GM18867 (cell line): ENCODE data around the gene RPS6KA3.
A peak's percentile ranks its signal among the peaks of the same experiment; 100 is the strongest.
"Not testable (repeated sequence)": the region's sequence is repeated elsewhere in the genome, so short reads cannot be mapped to it uniquely, and the experiment has no call there.

Source experiments
- ATAC-seq: cut with Tn5 transposase; IDR thresholded peaks from one replicate; pipeline ENCODE4 v1.9.1; 2021; ENCODE audit warnings: mild to moderate bottlenecking, moderate library complexity; ENCODE audit not compliant: unreplicated experiment

Gene RPS6KA3

DNA sequence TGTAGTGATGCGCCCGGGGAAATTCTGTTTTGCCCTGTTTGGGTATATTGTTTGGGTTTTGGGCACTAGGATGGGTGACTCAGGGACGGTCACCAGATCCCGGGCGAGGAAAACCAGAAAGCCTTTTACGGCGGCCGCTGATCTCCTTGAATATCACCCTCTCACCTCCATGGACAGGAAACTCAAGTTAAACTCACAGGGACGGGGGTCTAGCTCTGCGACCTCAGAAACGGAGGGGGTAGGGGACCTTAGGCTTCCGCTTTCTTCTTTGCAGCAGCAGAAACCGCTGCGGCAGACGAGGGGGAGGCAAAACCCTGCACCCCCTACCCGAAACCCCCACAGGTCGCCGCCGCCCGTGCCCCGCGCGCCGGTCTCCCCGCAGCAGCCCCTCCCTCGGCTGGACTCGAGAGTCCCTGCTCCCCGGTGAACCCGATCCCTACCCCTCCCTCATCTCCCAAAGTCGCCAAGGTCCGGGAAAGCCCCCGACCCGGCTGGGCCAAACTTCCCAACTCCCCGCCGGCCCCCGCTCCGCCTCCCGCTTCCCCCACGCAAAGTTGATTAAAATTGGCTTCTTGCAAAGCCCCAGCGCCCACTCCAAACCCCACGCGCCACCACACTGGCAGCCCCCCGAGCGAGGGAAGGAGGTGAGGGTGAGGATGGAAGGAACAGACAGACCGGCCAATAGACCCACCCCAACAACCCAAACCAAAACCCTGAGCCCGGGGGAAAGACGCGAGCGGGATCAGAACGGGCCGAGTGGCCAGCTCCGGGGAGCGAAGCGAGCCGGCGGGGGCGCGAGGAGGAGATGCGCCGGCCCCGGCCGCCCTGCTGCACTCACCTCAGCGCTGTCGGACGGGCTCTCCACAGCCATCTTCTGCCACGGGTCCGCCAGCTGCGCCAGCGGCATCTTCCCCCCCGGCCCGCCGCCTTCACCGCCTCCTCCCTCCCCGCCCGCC is 705 bp downstream of the RPS6KA3 start:
- peak; percentile 25 for ATAC-seq

DNA sequence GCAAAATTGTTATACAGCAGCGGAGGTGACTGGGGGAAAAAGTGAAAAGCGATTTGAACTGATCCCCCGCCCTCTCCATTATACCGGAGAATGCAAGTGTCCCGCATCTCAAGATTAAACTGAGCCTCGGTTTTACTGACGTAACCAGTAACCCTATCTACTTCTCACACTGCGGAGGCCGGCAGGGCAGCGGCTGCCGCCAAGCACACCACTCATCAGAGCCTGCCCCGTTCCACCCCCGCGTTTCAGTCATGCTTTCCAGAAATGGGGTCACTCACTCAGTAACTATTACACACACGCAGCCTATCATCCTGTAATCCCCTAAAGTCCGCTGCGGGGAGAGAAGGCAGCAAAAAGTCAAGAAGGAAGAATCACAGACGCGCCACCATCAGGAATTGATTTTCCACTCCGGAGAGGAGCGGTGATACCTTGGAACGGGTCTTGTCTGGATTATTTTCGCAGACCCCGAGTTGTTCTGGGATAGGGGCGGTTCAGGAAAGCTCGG is 1.4 kb downstream of the RPS6KA3 start:
- ATAC-seq = peak; percentile 43

DNA sequence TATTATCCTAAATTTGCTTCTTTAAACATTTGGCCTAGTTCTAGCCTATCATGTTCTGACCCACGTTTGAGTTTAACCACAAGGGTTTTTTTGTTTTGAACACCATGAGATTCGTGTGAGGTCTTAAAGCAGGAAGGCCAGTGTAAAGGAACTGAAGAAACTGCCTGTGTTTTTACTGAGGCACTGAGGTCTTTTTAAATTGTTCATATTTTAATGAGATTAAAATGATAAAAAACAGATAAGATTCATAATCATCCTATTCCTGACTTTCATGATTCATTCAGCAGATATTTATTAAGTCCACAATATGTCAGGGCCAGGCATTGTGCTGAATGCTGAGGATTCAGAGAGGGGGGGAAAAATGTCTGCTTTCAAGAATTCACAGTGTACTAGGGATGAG is 3.2 kb downstream of the RPS6KA3 start:
- no peak for ATAC-seq

DNA sequence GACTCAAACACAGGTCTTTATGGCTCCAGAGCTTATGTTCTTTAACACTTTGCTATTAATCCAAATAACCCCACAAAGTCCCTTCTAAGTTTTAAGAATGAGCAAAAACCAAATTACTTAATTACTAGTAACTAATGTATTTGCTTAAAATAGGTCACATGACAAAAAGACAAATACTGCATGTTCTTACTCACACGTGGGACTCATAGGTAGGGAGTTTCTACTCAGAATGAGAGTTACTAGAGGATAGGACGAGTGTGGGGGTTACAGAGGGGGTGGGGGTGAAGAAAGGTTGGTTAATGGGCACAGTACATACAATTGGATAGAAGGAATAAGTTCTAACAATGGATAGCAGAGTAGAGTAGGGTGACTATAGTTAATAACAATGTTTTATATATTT is 5.8 kb downstream of the RPS6KA3 start:
- no peak for ATAC-seq

DNA sequence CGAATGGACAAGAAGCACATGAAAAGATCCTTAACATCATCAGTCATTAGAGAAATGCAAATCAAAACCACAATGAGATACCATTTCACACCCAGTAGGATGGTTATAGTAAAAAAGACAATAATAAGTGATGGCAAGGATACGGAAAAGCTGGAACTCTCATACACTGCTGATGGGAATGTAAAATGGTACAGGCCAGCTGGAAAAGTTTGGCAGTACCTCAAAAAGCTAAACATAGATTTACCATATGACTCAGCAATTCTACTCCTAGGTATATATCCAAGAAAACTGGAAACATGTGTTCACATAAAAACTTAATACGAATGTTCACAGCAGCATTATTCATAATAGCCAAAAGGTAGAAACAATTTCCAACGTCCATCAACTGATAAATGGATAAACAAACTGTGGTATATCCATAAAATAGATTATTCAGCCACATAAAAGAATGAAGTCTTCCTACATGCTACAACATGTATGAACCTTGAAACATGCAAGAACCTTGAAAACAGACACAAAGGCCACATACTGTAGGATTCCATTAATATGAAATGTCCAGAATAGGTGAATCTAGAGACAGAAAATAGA is 11.9 kb downstream of the RPS6KA3 start:
- ATAC-seq = no peak

DNA sequence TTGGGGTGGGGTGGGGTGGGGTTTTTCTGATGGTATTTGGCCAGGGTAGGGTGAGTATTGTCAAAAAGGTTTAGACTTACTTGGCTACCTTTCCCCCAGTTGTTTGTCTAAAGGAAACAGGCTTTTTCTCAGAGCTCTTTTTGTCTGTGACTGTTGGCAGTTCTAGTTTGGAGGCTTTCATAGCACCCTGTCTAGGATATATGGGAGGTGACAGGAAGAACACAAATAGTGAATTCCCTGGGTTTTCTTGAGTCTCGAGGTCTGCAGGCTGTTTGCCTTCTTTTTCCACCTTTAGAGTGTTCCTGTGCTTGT is 13.5 kb downstream of the RPS6KA3 start:
- no peak for ATAC-seq

DNA sequence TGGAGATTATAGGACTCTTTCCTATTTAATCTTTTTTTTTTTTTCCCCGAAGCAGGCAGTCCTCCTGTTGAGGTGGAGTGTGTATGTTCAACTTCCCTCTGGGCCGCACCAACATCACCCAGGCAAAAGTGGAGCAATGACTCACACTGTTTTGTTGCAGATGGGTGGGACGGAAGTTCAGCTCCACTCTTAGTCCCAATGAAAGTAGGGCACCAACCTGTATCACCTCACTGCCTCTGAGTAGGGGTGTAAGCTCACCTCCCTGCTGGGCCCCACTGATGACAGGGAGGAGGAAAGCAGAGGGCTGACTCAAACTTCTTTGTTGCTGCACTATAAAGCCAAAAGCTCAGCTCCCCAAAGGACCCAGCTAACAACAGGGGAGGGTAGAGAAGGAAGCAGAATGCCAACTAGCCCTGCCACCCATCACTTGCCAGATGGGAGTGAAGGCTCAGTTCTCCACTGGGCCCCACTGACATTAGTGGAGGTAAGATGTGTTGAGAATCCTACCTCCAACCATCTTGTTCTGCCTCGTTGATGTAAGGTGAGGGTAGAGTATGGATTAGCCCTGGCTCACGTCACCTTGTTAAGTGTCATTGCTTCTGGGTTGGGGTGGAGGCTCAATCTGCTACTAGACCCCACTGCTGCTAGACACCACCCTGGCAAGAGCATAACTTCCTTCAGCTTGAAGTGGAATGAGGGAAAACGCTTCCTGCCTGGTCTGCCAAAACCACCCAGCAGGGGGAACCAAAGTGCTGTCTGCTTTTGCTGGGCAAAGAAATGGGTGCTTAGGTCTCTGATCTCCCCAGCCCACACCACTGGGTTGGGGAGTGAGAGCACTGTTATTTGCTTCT is 14.1 kb downstream of the RPS6KA3 start:
- ATAC-seq = peak; percentile 95

DNA sequence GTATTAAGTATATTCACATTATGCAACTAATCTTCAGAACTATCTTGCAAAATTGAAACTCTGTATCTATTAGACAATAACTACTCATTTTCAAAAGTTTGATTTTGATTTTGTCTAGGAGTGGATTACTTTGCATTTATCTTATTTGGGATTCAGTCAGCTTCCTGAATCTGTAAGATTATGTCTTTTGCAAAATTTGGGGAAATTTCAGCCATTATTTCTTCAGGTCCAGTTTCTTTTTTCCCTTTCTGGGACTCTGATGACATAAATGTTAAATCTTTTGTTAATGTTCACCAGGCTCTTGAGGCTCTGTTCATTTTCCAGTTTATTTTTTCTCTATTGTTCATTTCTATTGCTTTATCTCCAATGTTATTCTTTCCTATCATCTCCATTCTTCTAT is 15.0 kb downstream of the RPS6KA3 start:
- no peak for ATAC-seq

DNA sequence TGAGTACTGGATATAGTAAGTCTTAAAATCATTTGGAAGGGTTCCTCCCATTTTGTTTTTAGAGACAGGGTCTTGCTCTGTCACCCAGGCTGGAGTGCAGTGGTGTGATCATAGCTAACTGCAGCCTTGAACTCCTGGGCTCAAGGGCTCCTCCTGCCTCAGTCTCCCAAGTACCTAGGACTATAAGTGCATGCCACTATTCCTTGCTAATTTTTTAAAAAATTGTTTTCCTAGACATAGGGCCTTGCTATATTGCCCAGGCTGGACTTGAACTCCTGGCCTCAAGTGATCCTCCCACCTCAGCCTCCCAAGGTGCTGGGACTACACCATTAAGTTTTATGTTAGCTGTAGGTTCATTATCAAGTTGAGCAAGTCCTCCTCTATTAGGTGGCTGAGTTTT is 16.6 kb downstream of the RPS6KA3 start:
- ATAC-seq = not testable (repeated sequence)

DNA sequence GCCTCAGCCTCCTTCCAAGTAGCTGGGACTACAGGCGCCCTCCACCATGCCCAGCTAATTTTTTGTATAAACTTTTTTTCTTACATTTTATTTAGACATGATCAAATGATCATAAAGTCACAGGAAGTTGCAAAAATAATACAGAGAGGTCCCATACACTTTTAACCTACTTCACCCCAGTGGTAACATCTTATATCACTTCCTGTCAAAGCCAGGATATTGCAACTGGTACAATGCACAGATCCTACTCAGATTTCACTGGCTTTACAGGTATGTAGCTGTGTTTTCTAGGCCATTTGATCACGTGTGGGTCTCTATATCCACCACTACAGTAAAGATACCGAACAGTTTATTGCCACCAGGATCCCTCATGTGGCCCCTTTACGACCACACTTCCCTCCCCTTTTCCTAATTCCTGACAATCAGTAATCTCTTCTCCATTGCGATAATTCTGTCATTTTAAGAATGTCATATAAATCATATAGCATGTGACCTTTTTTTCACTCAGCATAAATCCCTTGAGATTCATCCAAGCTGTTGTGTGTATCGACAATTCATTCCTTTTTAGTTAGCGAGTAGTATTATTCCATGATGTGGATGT is 18.0 kb downstream of the RPS6KA3 start:
- no peak for ATAC-seq

DNA sequence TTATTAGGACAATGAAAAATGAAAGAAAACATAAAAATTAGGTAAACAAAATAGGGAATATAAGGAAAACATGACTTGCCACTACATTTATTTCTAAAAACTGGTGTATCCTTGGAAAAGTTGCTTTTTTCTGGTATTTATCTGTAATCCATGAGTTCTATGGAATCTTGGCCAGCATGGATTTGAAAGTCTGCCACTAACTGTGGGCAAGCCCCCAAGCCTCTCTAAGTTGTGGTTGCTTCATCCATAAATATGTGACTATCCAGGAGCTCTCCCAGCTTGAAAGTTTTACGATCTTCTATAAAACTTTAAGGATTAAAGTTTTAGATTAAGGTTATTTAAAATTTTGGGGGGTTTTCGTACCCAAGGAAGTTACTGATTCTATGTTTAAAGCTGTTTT is 21.8 kb downstream of the RPS6KA3 start:
- ATAC-seq = no peak

DNA sequence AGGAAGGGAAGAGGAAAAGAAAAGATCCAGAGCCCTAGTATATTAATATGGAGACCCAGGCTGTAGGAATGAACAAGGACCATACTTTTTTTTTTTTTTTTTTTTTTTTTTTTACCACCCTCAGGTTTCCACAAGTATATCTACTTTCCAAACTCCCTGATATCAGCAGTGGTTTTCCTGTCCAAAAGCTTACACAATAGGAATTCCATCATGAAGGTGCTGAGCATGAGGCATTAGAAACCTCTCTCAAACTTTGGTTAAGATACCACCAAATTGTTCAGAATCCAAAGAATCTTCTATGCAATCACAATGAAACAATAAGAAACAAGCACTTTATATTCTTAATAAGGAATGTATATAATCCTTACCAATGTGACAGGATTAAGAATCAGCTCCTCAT is 26.5 kb downstream of the RPS6KA3 start:
- ATAC-seq = no peak

DNA sequence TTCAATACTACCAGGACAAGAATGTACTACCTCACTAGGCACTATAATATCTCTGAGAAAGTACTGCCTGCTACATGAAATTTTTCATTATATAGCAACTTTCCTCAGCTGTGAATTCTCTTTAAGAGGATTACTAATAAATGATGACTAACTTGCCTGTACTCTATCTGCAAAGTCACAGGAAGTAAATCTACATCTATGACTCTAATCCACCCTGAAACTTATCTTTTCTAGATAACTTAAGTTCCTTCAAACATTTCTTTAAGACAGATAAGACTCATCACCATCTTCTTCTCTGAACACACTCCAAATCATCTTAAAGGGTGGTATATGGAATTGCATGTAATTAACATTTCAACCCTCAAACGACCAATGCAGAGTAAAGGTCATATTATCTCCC is 28.8 kb downstream of the RPS6KA3 start:
- no peak for ATAC-seq

DNA sequence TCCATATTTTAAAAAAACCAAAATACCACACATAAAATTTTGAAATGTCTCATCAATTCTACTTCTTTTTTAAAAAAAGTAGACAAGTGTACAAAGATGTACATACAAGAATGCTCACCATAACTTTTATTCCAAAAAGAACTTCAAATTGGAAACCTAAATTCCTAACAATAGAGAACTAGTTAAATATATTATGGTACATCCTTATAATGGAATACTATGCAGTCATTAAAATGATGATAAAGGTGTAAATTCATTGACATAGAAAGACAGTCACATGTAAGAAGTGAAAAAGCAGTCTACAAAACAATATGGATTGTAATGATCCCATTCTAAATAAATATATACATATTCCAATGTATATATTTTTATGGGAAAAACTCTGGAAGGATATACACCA is 31.0 kb downstream of the RPS6KA3 start:
- ATAC-seq = no peak

DNA sequence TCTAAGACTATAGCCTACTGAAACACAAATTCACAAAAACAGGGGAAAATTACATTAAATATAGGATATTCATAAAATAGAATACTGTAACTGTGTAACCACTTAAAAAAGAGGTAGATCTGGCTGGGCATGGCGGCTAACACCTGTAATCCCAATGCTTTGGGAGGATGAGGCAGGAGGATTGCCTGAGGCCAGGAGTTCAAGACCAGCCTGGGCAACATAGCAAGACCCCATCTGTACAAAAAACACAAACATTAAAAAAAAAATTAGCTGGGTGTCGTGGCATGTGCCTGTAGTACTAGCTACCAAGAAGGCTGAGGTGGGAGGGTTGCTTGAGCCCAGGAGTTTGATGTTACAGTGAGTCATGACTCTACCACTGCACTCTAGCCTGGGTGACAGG is 33.4 kb downstream of the RPS6KA3 start:
- ATAC-seq = no peak

DNA sequence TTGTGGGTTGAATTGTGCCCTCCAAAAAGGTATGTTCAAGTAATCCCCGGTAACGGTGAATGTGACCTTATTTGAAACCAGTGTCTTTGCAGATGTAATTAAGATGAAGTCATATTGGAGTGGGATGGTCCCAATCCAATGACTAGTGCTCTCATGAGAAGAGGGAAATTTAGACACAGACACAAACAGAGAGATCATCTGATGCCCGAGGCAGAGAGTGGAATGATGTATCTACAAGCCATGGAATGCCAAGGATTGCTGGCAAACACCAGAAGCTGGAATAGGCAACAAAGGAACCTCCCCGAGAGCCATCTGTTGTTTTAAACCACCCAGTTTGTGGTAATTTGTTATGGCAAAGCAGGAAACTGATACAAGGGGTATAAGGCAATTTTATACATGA is 35.1 kb downstream of the RPS6KA3 start:
- ATAC-seq = no peak

DNA sequence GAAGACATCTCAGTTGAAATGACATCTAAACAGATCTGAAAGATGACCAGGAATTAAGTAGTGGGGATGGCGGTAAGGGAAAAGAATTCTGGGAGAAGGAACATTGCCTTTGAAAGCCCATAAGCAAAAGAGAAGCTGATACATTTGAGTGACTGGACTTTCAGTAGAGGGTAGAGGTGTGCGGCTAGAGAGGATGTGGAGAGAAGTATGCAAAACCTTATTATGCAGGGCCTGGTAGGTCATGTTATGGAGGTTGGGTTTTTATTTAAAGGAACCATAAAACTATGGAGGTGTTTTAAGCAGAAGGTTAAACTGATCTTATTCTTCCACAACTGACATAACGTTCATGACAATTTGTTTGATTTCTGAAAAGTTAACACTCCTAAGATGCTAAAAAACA is 36.3 kb downstream of the RPS6KA3 start:
- peak; percentile 76 for ATAC-seq

DNA sequence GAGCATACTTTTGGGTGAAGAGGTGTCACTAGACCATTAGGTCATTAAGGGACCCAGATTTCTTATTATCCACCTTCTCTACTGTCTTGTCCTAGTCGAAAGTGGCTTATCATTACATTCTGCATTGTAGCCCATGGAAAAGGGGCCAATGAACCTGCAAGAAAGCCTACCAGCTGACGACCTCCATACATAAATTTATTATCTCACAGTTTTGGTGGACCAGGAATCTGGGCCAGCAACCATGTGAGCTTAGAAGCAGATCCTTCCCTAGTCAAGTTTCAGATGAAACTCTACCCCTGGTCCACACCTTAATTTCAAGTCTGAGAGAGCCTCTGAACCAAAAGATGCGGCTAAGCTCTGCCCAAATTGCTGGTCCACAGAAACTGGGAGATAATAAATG is 37.6 kb downstream of the RPS6KA3 start:
- ATAC-seq = no peak

DNA sequence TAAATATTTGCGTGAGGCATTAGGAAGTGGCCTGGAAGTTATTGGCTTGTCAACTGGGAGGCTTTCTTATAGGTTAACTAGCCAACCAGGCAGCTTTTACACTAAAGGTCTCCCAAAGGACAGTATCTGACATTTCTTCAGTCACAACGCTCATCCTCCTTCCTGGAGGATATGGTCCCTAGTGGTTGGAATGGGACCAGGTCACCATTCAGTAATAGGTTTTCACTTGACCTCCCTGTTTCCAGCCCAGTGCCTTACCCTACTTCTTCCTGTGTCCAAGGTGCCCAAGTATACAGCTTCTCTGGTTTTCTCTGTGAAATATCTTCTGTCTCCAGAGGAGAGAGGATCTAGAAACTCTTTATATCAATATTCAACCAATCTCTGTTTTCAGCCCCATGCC is 38.5 kb downstream of the RPS6KA3 start:
- no peak for ATAC-seq

DNA sequence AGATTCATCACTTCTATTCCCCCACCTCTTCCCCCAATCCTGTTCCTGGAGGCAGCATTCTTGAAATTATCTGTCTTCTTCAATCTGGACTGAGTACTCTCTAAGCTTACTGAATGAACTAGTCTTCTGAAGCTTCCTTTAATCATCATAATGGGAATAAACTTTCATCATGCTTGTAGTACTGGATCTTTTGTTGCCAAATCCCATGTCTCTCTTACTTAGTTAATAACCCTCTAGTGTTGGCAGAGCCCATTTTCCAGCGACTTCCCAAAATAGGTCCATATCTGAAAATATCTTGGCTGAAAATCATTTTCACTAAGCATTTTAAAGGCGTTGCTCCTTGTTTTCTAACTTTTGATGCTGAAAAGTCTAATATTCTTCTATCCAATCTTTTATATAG is 39.6 kb downstream of the RPS6KA3 start:
- no peak for ATAC-seq

DNA sequence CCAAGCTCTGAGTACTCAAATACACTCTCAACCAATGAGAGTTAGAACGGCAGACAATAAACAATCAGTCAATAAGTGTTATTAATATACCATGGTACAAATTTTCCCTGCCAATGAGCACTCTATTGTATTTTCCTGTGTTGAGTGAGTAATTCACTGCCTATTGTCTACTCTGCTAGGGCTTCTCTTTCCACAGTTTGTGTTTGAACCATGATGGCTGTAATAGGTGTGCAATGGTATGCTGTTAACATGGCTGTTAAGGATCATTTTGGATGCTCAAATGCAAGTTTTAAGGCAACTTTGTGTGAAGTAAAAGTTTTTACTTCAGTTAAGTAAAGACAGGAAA is 41.2 kb downstream of the RPS6KA3 start:
- ATAC-seq = no peak
